Measurements from ENCODE around the gene MLST8.

The MLST8 gene

GRCh38 chr16:2250652-2251295, 45.5 kb downstream of the MLST8 start:
- H3K9me3 ChIP-seq (ENCODE audit: control insufficient read depth, insufficient read depth, low read depth, low read length) = no peaks in the 10 kb centered on the region
- peak overlapping the region; percentile 78 for H3K4me3 ChIP-seq (ENCODE audit: low read depth, low read length)
- CTCF ChIA-PET = interaction anchor here (0.6 to 1.9 kb wide), 7 partner anchors 10 to 218 kb away, joined by 3 to 14 read pairs (median 3); partner anchors contain the start of gene TRAF7
- H3K27ac ChIP-seq (ENCODE audit: extremely low read depth, low read depth, low read length) = peak overlapping the region; percentile 91
- peaks cover 7% of the 10 kb centered on the region for H3K4me1 ChIP-seq (ENCODE audit: control insufficient read depth, insufficient read depth, low read length)
- H3K36me3 ChIP-seq (ENCODE audit: control insufficient read depth in 2 of 2, insufficient read depth in 1 of 2, low read length in 2 of 2) = peaks cover 36 to 56% of the 10 kb centered on the region in 2 experiments
- POLR2A ChIA-PET = interaction anchor here (0.6 to 3.7 kb wide), 26 partner anchors 9 to 286 kb away, joined by 3 to 48 read pairs (median 8); partner anchors contain the start of genes AMDHD2, CCNF, DNASE1L2 and E4F1
- TF ChIP-seq ZNF223 (tag by site-specific recombination; IDR thresholded peaks at IDR 0.05) = 0 out of 2 replicates have a peak, but pooled peaks have one; percentile 18
- no peak for TF ChIP-seq ZNF366 (tag by site-specific recombination; conservative IDR thresholded peaks at IDR 0.05)
- TF ChIP-seq ZNF558 (tag by site-specific recombination; IDR thresholded peaks at IDR 0.05) = no peak
- TF ChIP-seq ZNF529 (tag by site-specific recombination; IDR thresholded peaks at IDR 0.05; ENCODE audit: insufficient replicate concordance) = no peak
- no peak for TF ChIP-seq ZSCAN18 (tag by site-specific recombination; IDR thresholded peaks at IDR 0.05)
- peak; percentile 72 for TF ChIP-seq ZFHX2 (tag by site-specific recombination; conservative IDR thresholded peaks at IDR 0.05)
- TF ChIP-seq ZNF18 (tag by site-specific recombination; IDR thresholded peaks at IDR 0.05) = no peak
- TF ChIP-seq ZNF580 (tag by site-specific recombination; IDR thresholded peaks at IDR 0.05) = no peak
- TF ChIP-seq ZNF140 (tag by site-specific recombination; IDR thresholded peaks at IDR 0.05) = no peak
- TF ChIP-seq KLF1 (tag by site-specific recombination; IDR thresholded peaks at IDR 0.05) = peak; percentile 68
- no peak for TF ChIP-seq ZBTB26 (tag by site-specific recombination; optimal IDR thresholded peaks at IDR 0.05)
- peak; percentile 13; the same call in 1 of the 2 replicates for TF ChIP-seq ZNF692 (tag by site-specific recombination; IDR thresholded peaks at IDR 0.05)
- no peak; the same call in 1 of the 2 replicates for TF ChIP-seq ZNF335 (tag by site-specific recombination; conservative IDR thresholded peaks at IDR 0.05)
- no peak for TF ChIP-seq ZNF248 (tag by site-specific recombination; IDR thresholded peaks at IDR 0.05)
- TF ChIP-seq GFI1B (tag by site-specific recombination; IDR thresholded peaks at IDR 0.05) = no peak
- no peak for TF ChIP-seq ZNF555 (tag by site-specific recombination; conservative IDR thresholded peaks at IDR 0.05)
- peak; percentile 30 for TF ChIP-seq SP7 (tag by site-specific recombination; IDR thresholded peaks at IDR 0.05)
- TF ChIP-seq YY1 (tag by site-specific recombination; IDR thresholded peaks at IDR 0.05) = no peak
- TF ChIP-seq ZFP69B (tag by site-specific recombination; IDR thresholded peaks at IDR 0.05) = no peak
- TF ChIP-seq TRIM28 (IDR thresholded peaks at IDR 0.05; ENCODE audit: borderline replicate concordance, low read length) = no peak
- no peak for TF ChIP-seq ZSCAN16 (tag by site-specific recombination; IDR thresholded peaks at IDR 0.05)
- no peak for TF ChIP-seq GLIS2 (tag by site-specific recombination; IDR thresholded peaks at IDR 0.05)
- no peak for TF ChIP-seq MZF1 (tag by site-specific recombination; IDR thresholded peaks at IDR 0.05; ENCODE audit: borderline replicate concordance)
- no peak for TF ChIP-seq PATZ1 (tag by site-specific recombination; IDR thresholded peaks at IDR 0.05)
- peak; percentile 64 for TF ChIP-seq EGR2 (tag by site-specific recombination; IDR thresholded peaks at IDR 0.05; ENCODE audit: low read depth)
- TF ChIP-seq ZNF221 (tag by site-specific recombination; IDR thresholded peaks at IDR 0.05; ENCODE audit: borderline replicate concordance) = no peak
- no peak for TF ChIP-seq SCRT1 (tag by site-specific recombination; IDR thresholded peaks at IDR 0.05; ENCODE audit: borderline replicate concordance)
- TF ChIP-seq ZNF157 (tag by site-specific recombination; IDR thresholded peaks at IDR 0.05) = no peak

Measured in HEK293 (cell line).